Retina (tissue), 1 donor: Measurements from ENCODE around the gene ALDH1A2.

Experiments
- DNase-seq: peaks from one replicate; pipeline ENCODE4 v3.0.0-alpha.2; 2016

Gene ALDH1A2

GRCh38 chr15:57994221-57995049, 71.1 kb downstream of the ALDH1A2 start:
- no peak for DNase-seq

GRCh38 chr15:57993409-57994145, 71.9 kb downstream of the ALDH1A2 start:
- DNase-seq = no peak

GRCh38 chr15:57992761-57993355, 72.7 kb downstream of the ALDH1A2 start:
- no peak for DNase-seq

- DNase-seq = no peak
Observed at GRCh38 chr15:57973534-57973933, 92.0 kb downstream of the ALDH1A2 start.

GRCh38 chr15:57972864-57973263, 92.6 kb downstream of the ALDH1A2 start:
- DNase-seq = no peak

GRCh38 chr15:57969996-57970395, 95.5 kb downstream of the ALDH1A2 start:
- DNase-seq = peak; percentile 38

- no peak for DNase-seq
Observed at GRCh38 chr15:57969355-57969754, 96.2 kb downstream of the ALDH1A2 start.

- no peak for DNase-seq
Observed at GRCh38 chr15:57962887-57963286, 102.6 kb downstream of the ALDH1A2 start.

- DNase-seq = no peak
Observed at GRCh38 chr15:57961919-57962318, 103.6 kb downstream of the ALDH1A2 start.

GRCh38 chr15:57957113-57957512, 108.4 kb downstream of the ALDH1A2 start:
- no peak for DNase-seq

- DNase-seq = no peak
Observed at GRCh38 chr15:57953874-57954273, 111.6 kb downstream of the ALDH1A2 start.

- no peak for DNase-seq
Observed at GRCh38 chr15:57951328-57951932, 114.1 kb downstream of the ALDH1A2 start.

GRCh38 chr15:57950381-57950946, 115.0 kb downstream of the ALDH1A2 start:
- no peak for DNase-seq

GRCh38 chr15:57949374-57949943, 116.1 kb downstream of the ALDH1A2 start:
- DNase-seq = no peak

- no peak for DNase-seq
Observed at GRCh38 chr15:57948351-57949289, 116.9 kb downstream of the ALDH1A2 start.

- no peak for DNase-seq
Observed at GRCh38 chr15:57947781-57948180, 117.7 kb downstream of the ALDH1A2 start.

- DNase-seq = no peak
Observed at GRCh38 chr15:57947282-57947681, 118.2 kb downstream of the ALDH1A2 start.

- DNase-seq = no peak
Observed at GRCh38 chr15:57946491-57947048, 118.9 kb downstream of the ALDH1A2 start.

GRCh38 chr15:57945616-57946015, 119.9 kb downstream of the ALDH1A2 start:
- DNase-seq = no peak

- DNase-seq = no peak
Observed at GRCh38 chr15:57943754-57944420, 121.6 kb downstream of the ALDH1A2 start.

GRCh38 chr15:57943171-57943570, 122.3 kb downstream of the ALDH1A2 start:
- DNase-seq = no peak
